ENCODE data around the gene LEAP2.
A peak's percentile ranks its signal among the peaks of the same experiment; 100 is the strongest.

LEAP2 gene

DNA sequence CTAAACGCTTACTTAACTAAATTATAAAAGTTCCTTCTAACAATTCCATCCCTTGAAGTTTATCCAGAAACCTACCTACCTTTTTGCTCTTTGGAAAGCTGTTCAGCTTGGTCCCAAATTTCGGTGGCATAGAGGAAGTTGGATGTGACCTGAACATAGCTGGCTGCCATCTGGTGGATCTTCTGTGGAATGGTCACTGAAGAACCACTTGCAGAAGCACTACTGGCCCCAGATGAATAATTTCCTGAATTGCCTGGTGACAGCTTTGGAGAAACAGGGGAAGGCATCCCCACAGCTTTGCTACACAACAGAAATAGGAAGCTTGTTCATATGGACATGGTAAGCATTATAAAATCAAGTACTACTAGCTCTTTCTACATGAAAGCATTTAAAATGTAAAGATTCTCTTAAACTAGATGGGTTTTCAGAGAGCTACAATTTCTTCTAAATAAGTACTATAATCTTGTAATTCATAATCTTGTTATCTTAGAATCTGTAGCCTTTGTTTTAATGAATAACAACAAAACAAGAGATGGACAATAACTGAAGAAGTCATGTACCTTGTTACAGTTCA, 9.9 kb downstream of the LEAP2 start:
- DNase-seq, result peak; percentile 83

DNA sequence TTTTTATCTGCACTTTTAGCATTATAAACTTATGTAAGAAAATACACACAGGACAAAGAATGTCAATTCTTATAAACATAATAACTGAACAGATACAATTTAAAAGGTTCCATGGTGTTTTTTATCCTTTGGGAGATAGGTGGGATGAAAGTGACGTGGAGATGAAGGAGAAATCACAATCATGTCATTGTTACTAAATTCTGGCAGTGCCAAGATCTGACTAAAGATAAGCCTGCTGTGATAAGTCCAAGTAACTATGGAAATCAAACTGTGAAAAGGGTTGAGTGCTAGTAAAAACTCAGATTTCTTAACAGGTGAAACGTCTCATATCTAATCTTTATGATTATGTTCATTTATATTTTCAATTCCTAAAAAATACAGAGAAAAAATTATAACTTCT, 11.1 kb downstream of the LEAP2 start:
- no peak for DNase-seq

DNA sequence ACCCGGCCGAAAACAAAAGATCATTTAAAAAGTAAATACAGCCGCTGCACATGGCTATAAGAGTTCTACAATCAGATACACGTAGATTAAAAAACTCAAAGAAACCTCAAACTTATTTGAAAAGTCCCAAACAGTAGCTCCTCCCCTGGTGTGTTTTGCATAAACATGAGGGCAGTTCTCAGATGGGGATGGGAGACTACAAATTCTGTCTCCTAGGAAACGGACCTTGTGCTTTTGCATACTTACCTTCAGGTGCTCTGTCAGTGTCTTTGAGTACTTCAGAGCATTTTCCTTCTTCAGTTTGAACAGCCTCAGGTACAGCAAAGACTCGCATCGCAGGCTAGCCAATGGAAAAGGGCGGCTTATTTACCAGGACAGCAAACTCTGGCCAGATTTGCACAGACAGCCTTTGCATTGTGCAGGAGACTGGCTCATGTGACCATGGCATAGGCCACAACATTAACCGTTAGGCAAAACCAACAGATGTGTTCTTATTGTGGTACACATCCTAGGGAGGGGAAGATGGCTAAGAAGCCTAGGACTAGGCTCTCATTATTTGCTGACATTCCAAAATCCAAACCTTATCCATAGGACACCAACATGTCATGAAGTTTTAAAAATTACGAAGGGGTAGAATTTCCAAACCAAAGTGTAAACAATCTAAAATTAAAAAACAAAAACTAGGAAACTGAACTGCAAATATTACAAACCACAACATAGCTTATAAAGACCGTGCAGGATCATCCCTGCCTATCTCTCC, 12.8 kb downstream of the LEAP2 start:
- no peak for DNase-seq

DNA sequence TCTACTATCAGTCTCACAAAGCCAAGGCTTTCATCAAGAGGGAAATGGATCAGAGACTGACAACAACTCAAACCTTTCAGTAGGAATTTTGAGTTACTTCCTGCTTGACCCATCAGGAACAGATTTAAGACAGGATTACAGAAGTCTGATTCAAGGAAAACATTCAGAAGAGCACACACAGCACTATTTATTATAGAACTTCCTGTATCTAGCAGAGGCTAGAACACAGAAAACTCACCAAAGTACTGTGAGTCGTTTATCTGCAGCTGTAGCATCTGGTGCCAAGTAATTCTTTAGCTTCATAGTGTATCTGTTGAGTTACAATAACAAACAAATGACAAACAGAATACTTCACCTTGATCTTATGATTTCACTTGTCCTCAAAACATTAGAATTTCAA, 13.8 kb downstream of the LEAP2 start:
- DNase-seq, result no peak

DNA sequence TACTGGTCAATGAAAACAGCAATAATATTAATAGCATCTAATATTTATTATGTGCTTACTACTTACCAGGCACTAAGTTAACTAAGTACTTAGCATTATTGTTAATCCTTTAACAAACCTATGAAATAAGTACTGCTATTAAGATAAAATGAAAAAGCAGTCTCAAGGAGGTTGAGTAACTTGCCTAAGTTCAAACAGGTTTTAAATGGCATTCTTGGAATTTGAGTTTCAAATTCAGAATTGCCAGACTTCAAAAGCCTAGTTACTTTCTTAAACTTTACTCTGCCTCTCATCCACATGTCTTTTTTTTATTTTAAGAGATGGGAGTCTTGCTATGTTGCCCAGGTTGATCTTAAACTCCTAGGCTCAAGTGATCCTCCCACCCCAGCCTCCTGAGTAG, 16.0 kb downstream of the LEAP2 start:
- no peak for DNase-seq

DNA sequence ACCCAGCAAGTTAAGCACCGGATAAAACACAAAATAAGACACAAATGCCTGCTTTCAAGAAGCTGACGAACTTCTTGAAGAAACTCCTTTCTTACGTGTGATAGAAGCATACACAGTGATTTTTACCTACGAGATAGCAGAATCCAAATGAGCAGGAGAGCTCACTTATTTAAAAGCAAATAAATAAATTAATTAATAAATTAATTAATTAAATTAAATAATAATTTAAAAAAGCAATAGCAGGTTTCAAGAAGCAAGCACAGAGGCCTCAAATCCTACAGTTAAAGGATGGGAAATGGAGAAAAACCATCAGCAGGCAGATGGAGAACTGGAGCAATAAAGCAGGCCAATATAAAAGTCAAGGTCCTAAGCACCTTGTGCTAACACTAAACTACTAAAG, 17.3 kb downstream of the LEAP2 start:
- DNase-seq, result no peak

DNA sequence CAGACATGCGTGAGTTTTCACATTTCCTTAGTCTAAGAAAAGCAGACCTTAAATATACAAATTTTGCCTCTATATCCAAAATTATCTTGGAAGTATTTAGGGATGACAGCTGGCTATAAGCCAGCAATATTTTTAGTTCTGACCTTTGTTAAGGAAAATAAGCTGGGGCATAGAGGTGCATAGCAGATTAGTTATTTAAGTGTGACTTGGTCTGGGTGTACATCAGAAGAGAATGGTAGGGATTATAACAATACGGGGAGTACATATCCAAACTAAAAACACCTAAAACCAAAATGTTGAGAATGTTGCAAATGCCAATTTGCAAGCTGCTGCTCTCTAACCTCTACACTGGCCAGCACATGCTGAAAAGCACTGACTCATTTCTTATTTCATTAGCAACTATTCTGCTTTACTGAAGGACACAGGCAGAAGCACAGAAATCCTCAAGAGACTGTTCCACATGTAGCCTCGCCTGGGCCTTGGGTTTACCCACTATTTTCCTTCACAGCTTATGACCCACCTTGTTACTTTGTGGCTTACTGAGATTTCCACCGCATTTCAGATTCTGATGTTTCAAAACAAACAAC, 22.3 kb downstream of the LEAP2 start:
- DNase-seq, result no peak

DNA sequence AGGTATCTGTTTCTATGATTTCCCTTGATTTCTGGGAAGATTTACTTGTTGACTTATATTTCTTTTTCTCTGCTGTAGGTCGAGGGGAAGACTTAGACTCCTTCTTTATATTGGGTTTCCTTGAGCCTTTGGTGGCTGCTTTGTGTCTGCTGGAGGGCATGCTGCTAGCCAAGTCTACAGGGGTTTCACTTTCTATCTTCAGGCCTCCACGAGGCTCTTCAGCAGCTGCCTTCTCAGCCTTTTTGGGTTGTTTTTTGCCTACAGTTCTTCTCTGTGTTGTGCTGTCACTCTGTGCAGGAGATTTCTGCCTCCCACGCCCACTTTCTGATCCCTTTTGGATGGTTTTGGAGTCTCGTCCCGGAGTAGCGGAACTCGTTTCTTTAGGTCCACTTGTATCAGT, 23.2 kb downstream of the LEAP2 start:
- DNase-seq, result no peak

DNA sequence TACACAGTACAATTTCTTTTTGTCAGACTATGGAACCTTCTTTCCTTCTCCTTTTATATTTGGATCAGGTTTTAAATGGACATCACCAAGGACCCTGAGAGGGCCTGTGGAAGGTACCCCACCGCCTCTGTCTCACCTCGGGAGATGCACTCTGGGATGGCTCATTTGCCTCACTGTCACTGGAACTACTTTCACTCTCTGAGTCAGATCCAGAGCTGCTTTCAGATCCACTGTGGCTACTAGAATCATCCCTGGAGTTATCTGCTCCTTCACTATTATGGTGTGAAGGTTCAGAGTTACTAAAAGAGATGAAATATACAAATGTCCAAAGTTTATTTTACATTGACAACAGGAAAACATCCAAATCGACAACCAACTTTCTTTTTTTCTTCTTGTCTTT, 24.6 kb downstream of the LEAP2 start:
- no peak for DNase-seq

DNA sequence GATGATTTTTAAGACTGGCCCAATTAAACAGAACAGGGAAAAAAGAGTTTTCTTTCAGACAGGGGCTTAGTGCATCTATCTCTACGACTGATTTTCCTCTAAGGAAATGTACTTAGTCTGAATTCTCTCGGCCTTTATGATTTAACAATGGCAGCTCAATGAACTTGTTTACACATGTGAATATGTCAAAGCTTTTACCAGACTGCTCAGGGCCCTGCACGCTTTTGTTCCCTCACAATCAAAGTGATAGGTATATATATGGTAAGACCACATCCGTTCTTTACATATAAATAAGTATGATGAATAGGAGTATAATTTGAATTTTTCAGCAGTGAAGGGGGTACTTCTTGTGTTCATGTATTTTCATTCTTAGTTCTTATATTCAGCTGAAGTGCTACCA, 27.6 kb downstream of the LEAP2 start:
- DNase-seq, result no peak

DNA sequence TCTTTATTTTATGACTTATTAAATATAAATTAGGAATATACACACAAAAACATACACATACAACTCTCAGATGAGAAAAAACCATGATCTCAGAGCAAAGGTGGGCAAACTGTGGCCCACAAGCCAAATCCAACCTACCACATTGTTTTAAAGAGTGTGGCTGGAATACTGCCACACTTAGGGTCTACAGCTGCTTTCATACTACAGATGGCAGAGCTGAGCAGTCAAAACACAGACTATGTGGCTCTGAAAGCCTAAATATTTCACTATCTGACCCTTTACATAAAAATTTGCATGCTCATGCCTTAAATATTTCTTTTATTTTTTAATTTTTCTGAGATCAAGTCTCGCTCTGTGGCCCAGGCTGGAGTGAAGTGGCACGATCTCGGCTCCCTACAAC, 28.3 kb downstream of the LEAP2 start:
- no peak for DNase-seq

DNA sequence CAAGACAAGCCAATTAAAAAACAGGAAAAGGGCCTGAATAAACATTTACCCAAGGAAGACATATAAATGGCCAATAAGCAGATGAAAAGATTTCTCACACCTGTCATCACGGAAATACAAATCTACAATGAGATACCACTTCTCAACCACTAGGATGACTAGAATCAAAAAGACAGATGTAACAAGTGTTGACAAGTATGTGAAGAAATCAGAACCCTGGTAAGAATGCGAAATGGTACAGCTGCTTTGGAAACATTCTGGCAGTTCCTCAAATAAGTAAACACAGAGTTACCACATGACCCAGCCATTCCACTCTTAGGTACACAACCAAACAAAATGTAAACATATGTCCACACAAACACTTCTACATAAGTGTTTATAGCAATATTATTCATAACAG, 32.5 kb downstream of the LEAP2 start:
- DNase-seq, result peak; percentile 19

DNA sequence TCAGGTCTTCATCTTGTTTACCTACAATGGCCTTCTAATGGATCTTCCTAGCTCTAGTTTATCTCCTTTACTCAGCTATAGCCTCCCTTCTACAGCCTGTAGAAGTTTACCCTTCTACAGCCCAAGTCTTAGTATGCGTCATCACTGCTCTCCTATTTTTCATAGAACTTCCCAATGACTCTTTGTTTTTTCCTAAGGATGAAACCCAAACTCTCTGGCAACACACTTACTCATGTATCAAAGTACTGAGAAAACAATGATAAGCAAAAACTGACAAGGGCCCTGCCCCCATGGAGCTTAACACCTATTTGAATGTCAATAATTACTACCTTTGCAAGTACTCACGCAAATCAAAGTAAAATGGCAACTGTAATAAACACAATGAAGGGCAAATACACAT, 33.7 kb downstream of the LEAP2 start:
- no peak for DNase-seq

DNA sequence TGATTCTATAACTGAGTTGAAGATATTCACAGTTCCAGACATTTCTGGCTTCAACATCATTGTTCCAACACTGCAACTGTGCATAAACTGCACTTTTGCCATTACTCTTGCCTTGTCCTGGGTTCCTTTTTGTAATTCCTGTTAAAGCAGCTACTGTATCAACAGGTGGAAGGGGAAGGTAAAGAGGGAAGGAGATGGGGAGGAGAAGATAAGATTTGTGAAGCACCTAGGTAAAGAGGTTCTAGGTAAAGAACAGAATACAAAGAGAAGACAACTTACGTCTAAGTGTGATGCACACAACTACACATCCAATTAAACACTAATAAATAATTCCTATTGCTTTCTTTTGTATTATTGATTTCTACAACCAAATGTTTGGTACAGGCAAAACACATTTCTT, 36.2 kb downstream of the LEAP2 start:
- DNase-seq, result no peak

DNA sequence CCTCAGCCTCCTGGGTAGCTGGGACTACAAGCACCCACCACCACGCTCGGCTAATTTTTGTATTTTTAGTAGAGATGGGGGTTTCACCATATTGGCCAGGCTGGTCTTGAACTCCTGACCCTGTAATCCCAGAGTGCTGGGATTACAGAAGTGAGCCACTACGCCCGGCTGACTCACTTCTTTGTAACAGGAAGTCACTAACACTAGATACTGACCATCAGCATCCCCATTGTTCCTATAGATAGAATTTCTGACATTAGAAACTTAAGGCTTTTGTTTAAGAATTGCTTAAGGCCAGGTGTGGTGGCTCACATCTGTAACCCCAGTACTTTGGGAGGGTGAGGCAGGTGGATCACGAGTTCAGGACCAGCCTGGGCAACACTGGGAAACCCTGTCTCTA, 42.2 kb downstream of the LEAP2 start:
- DNase-seq, result peak; percentile 59

DNA sequence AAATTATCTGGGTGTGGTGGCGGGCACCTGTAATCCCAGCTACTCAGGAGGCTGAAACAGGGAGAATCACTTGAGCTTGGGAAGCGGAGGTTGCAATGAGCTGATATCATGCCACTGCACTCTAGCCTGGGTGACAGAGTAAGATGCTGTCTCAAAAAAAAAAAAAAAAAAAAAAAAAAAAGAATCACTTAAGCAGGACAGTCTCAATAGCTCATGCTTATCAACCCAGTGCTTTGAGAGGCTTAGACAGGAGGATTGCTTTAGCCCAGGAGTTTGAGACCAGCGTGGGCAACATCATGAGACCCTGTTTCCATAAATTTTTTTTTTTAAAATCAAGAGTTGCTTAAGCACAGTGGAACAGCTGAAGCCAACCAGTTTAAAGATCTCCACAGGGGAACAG, 42.6 kb downstream of the LEAP2 start:
- no peak for DNase-seq

Measured in suppressor macrophage treated with lipopolysaccharide for 4 hours (primary cell).